BLaER1 (cell line): ENCODE results near the gene CD109.

ENCODE experiments used
- H3K27ac ChIP-seq: shearing (Covaris generic); formaldehyde crosslinking; 2 replicates; pipeline ENCODE4 v1.8.1; 2022
- H3K27me3 ChIP-seq: shearing (Covaris generic); formaldehyde crosslinking; 2 replicates; pipeline ENCODE4 v1.8.1; 2022
- H3K36me3 ChIP-seq: shearing (Covaris generic); formaldehyde crosslinking; 2 replicates; pipeline ENCODE4 v1.8.1; 2022
- H3K4me1 ChIP-seq: shearing (Covaris generic); formaldehyde crosslinking; 2 replicates; pipeline ENCODE4 v1.8.1; 2022
- H3K4me2 ChIP-seq: shearing (Covaris generic); formaldehyde crosslinking; 2 replicates; pipeline ENCODE4 v1.8.1; 2022
- H3K4me3 ChIP-seq: shearing (Covaris generic); formaldehyde crosslinking; 2 replicates; pipeline ENCODE4 v1.8.1; 2022
- H3K9ac ChIP-seq: shearing (Covaris generic); formaldehyde crosslinking; 2 replicates; pipeline ENCODE4 v1.8.1; 2022
- H3K9me3 ChIP-seq: shearing (Covaris generic); formaldehyde crosslinking; 2 replicates; pipeline ENCODE4 v1.8.1; 2022
- H4K20me1 ChIP-seq: shearing (Covaris generic); formaldehyde crosslinking; 2 replicates; pipeline ENCODE4 v1.8.1; 2022
- Cebpa-rat ChIP-seq: shearing (Covaris generic); IDR thresholded peaks from 2 replicates; pipeline ENCODE4 v1.8.1; 2022

The CD109 gene

GRCh38 chr6:73854998-73855718 is 159.2 kb downstream of the CD109 start:
- H4K20me1 ChIP-seq = no peaks in the 10 kb centered on the region
- no peak overlapping the region for H3K27ac ChIP-seq
- no peak for TF ChIP-seq Cebpa-rat
- H3K27me3 ChIP-seq = no peaks in the 10 kb centered on the region
- no peak overlapping the region for H3K9ac ChIP-seq
- no peak overlapping the region for H3K4me2 ChIP-seq
- no peak overlapping the region for H3K4me3 ChIP-seq
- H3K4me1 ChIP-seq = no peaks in the 10 kb centered on the region
- H3K36me3 ChIP-seq = no peaks in the 10 kb centered on the region
- H3K9me3 ChIP-seq = peaks cover 3% of the 10 kb centered on the region; the same call in 1 of the 2 replicates

DNA sequence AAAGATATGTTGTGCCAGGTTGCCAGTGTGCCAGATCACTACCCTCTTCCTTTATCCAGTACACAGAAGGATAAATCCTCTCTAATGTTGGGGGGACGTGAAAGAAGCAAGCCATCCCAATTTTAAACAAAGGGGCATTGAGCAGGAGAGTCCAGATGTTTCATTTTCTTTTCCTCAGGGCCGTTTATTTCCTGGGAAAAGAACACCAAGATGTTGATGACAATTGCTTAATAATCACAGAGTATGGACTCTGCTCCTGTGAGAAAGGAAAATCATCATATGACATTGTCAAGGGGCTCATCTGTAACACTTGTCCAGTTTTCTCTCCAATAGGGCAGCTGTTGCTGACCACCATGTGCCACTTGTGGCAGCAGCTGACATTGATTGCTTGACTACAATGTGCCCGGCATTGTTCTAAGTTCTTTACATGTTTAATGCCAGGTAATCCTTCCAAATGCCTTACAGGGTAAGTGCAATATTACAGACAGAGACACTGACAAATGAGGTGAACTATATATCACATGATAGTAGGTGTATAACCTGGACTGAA is 161.4 kb downstream of the CD109 start:
- H3K9ac ChIP-seq = no peak overlapping the region
- H3K27ac ChIP-seq = no peak overlapping the region
- no peak for TF ChIP-seq Cebpa-rat
- no peaks in the 10 kb centered on the region for H3K36me3 ChIP-seq
- H3K4me2 ChIP-seq = no peak overlapping the region
- no peaks in the 10 kb centered on the region for H3K27me3 ChIP-seq
- H4K20me1 ChIP-seq = no peaks in the 10 kb centered on the region
- no peaks in the 10 kb centered on the region for H3K4me1 ChIP-seq
- no peak overlapping the region for H3K4me3 ChIP-seq
- H3K9me3 ChIP-seq = no peaks in the 10 kb centered on the region

GRCh38 chr6:73858376-73858775 is 162.4 kb downstream of the CD109 start:
- Histone ChIP-seq H3K9me3 (no peaks in the 10 kb centered on the region), H3K4me2 (no peak overlapping the region), H3K9ac (no peak overlapping the region), H3K27me3 (no peaks in the 10 kb centered on the region), H4K20me1 (no peaks in the 10 kb centered on the region), H3K4me1 (no peaks in the 10 kb centered on the region), H3K36me3 (no peaks in the 10 kb centered on the region), H3K27ac (no peak overlapping the region), H3K4me3 (no peak overlapping the region)
- no peak for TF ChIP-seq Cebpa-rat

GRCh38 chr6:73860303-73860702 is 164.3 kb downstream of the CD109 start:
- no peak for TF ChIP-seq Cebpa-rat
- H4K20me1 ChIP-seq = no peaks in the 10 kb centered on the region
- H3K27me3 ChIP-seq = no peaks in the 10 kb centered on the region
- H3K4me3 ChIP-seq = no peak overlapping the region
- H3K36me3 ChIP-seq = no peaks in the 10 kb centered on the region
- no peaks in the 10 kb centered on the region for H3K9me3 ChIP-seq
- no peaks in the 10 kb centered on the region for H3K4me1 ChIP-seq
- H3K4me2 ChIP-seq = no peak overlapping the region
- H3K27ac ChIP-seq = no peak overlapping the region
- no peak overlapping the region for H3K9ac ChIP-seq

DNA sequence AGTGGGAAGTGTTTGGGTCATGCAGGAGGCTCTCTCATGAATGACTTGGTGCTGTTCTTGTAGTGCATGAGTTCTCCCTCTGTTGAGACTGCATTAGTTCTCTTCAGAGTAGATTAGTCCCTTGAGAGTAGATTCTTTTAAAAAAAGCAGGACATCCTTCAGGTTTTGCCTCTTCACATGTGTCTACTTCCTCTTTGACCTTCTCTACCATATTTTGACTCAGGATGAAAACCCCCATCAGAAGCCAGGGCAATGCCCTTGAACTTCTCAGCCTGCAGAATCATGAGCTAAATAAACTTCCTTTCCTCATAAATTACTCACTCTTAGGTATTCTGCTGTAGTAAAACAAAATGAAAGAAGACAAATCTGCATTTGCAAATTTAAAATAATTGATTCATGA is 170.3 kb downstream of the CD109 start:
- Histone ChIP-seq H3K36me3 (no peaks in the 10 kb centered on the region), H3K9me3 (no peaks in the 10 kb centered on the region), H3K4me3 (no peak overlapping the region), H3K27me3 (no peaks in the 10 kb centered on the region), H3K4me2 (no peak overlapping the region), H3K27ac (no peak overlapping the region), H4K20me1 (no peaks in the 10 kb centered on the region), H3K9ac (no peak overlapping the region), H3K4me1 (no peaks in the 10 kb centered on the region)
- TF ChIP-seq Cebpa-rat = no peak

DNA sequence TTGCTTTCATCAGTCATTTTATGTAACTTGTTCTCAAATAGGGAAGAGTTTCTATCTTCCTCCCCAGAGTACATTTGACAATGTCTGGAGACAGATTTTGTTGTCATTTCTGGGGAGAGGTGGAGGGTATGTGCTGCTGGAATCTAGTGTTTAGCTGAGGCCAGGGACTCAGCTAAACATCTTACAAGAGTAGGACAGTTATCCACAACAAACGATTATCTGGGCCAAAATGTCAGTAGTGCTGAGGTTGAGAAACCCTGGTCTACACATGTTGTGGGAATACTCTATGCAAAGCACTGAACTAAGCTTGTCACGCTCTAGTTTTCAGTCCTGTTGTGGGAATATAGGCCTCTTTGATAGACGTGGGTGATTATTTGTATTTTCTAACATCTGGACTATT is 171.4 kb downstream of the CD109 start:
- no peak for TF ChIP-seq Cebpa-rat
- H3K4me2 ChIP-seq = no peak overlapping the region
- H3K4me3 ChIP-seq = no peak overlapping the region
- H3K4me1 ChIP-seq = no peaks in the 10 kb centered on the region
- no peaks in the 10 kb centered on the region for H3K27me3 ChIP-seq
- no peaks in the 10 kb centered on the region for H4K20me1 ChIP-seq
- H3K36me3 ChIP-seq = no peaks in the 10 kb centered on the region
- no peaks in the 10 kb centered on the region for H3K9me3 ChIP-seq
- H3K9ac ChIP-seq = no peak overlapping the region
- no peak overlapping the region for H3K27ac ChIP-seq

DNA sequence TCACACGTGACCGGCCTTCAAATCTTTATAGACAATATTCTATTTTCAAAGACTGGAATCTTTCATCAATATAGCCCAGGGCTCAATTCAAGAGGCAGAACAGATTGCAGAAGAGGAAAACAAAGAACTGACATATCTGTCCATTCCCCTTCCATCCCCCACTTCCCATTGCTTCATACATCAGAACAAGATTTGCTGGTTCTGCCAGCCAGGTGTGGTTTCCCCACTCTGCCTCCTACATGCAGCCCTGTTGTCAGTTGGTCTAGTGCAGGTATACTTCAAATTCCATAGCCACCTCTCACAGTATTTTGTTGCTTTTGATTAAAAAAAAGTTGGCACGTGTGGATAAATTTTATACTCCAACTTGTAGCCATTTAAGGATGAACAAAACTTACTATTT is 174.9 kb downstream of the CD109 start:
- H3K9ac ChIP-seq = no peak overlapping the region
- H3K36me3 ChIP-seq = no peaks in the 10 kb centered on the region
- no peaks in the 10 kb centered on the region for H3K27me3 ChIP-seq
- H3K4me3 ChIP-seq = no peak overlapping the region
- no peaks in the 10 kb centered on the region for H4K20me1 ChIP-seq
- no peak overlapping the region for H3K27ac ChIP-seq
- H3K4me1 ChIP-seq = no peaks in the 10 kb centered on the region
- no peak for TF ChIP-seq Cebpa-rat
- H3K9me3 ChIP-seq = no peaks in the 10 kb centered on the region
- H3K4me2 ChIP-seq = no peak overlapping the region

DNA sequence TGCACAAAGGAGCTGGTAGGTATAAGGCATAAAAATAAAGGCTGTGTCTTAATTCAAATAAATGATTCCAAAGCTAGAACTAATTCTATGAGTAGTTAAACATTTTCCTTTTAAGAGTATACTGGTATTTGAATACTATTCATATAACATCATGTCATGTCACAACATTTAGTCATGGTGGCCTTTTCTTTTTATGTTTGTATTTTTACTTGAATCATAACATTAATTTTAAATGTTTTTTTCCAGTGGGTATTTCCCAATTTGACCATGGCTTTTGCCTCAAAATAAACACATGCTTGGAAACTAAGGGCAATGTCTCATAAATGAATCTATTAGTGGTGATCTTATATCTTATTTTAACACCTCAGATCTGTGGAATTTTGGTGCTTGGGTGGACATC is 177.1 kb downstream of the CD109 start:
- Histone ChIP-seq H3K9ac (no peak overlapping the region), H4K20me1 (no peaks in the 10 kb centered on the region), H3K4me2 (no peak overlapping the region), H3K4me1 (no peaks in the 10 kb centered on the region), H3K27me3 (no peaks in the 10 kb centered on the region), H3K27ac (no peak overlapping the region), H3K9me3 (no peaks in the 10 kb centered on the region), H3K4me3 (no peak overlapping the region), H3K36me3 (no peaks in the 10 kb centered on the region)
- TF ChIP-seq Cebpa-rat = no peak
